Sigmoid colon (tissue), 7 donors: Measurements from ENCODE around the gene IL12RB1. TPM values are rescaled to one million over a fixed set of nuclear protein-coding genes. Genes with fewer than 3 reads are reported as not detected.
A peak's percentile ranks its signal among the peaks of the same experiment; 100 is the strongest.

ENCODE experiments used
- DNase-seq: peaks from one replicate; pipeline ENCODE4 v3.0.0-alpha.2; 2019
- H3K27ac ChIP-seq, 4 donors: fragments of 200-600 bp; sonication (generic); one replicate each; pipeline ENCODE4 v1.5.1; 2016 to 2019; ENCODE audit warnings: mild to moderate bottlenecking in 1 of 4
- H3K27me3 ChIP-seq, 3 donors: fragments of 200-600 bp; sonication (generic); one replicate each; pipeline ENCODE4 v1.5.1; 2019; ENCODE audit warnings: mild to moderate bottlenecking in 1 of 3
- H3K36me3 ChIP-seq, 4 donors: fragments of 200-600 bp; sonication (generic); one replicate each; pipeline ENCODE4 v1.5.1; 2016 to 2019
- H3K4me1 ChIP-seq, 4 donors: fragments of 200-600 bp; sonication (generic); one replicate each; pipeline ENCODE4 v1.5.1; 2017 to 2019
- H3K4me3 ChIP-seq, 4 donors: fragments of 200-600 bp; sonication (generic); one replicate each; pipeline ENCODE4 v1.5.1; 2017 to 2019; ENCODE audit warnings: mild to moderate bottlenecking in 2 of 4, moderate library complexity in 1 of 4
- H3K9me3 ChIP-seq, 4 donors: fragments of 200-600 bp in 3 of 4; sonication (generic) in 3 of 4; one replicate each; pipeline versions ENCODE4 v1.5.1 to v1.6.1; 2013 to 2019
- EP300 ChIP-seq, 4 donors: sonication (generic); formaldehyde crosslinking; IDR thresholded peaks; one replicate each; pipeline ENCODE4 v1.6.1; 2017; ENCODE audit warnings: antibody characterized with exemption in 4 of 4
- POLR2A ChIP-seq, 2 donors: fragments of 450-650 bp; IDR thresholded peaks; one replicate each; pipeline ENCODE4 v1.6.1; 2016; ENCODE audit warnings: antibody characterized with exemption in 2 of 2, mild to moderate bottlenecking in 2 of 2, moderate library complexity in 2 of 2
- POLR2AphosphoS5 ChIP-seq, 4 donors: sonication (generic); formaldehyde crosslinking; IDR thresholded peaks; one replicate each; pipeline ENCODE4 v1.6.1; 2017; ENCODE audit warnings: antibody characterized with exemption in 4 of 4
- WGBS, 2 donors: extraction: QIAGEN DNeasy Blood & Tissue Kit; methylation state at CpG; one replicate each; pipeline ENCODE4 v1.1.7; 2013; 5-methylcytosine and 5-hydroxymethylcytosine counted together
- intact Hi-C: fragments of 100-400 bp; cut with DNase I; formaldehyde crosslinking; loops from one replicate; pipeline ENCODE4 v1.15.1; 2023
- polyA plus RNA-seq, 3 donors: library from polyadenylated mRNA; stranded (reverse); fragments of 200-250 nt; gene quantifications; one replicate each; pipeline ENCODE4 v1.2.3, GENCODE V29; 2013
- total RNA-seq, 4 donors: library from RNA; depleted of rRNA; stranded (reverse); fragments of >200 nt; gene quantifications; one replicate each; pipeline ENCODE4 v1.1.0, GENCODE V29; 2016
- TF ChIP-seq, protein P1 (sequence below), 4 experiments: fragments of 450-650 bp in 3 of 4; fragments of 200-600 bp in 1 of 4; IDR thresholded peaks; one replicate each; pipeline ENCODE4 v1.5.1; 2016 to 2019; ENCODE audit warnings: antibody characterized with exemption in 4 of 4, mild to moderate bottlenecking in 3 of 4, moderate library complexity in 2 of 4
- donor health status: healthy with polysubstance abuse.
- donor health status: Bipolar disorder and iron deficiency.
- donor health status: healthy.

IL12RB1 gene
- total and polyA plus RNA-seq, 7 donors: 0.99 to 6.0 (median 2.0) TPM; not detected in 1

- Histone ChIP-seq H3K27ac (no peak within 1 kb of the TSS), H3K9me3 (no peaks in the 10 kb centered on the region), H3K4me1 (peaks cover 0 to 20% (median 16%) of the 10 kb centered on the region in 4 donors), H3K36me3 (no peaks in the 10 kb centered on the region), H3K27me3 (peaks cover 7 to 49% (median 43%) of the 10 kb centered on the region in 3 donors), H3K4me3 (peak within 1 kb of the TSS in 3 of 4 donors; percentile 24 to 45 (median 43))
- TF ChIP-seq POLR2AphosphoS5 (IDR thresholded peaks at IDR 0.05): no peak
- TF ChIP-seq, protein P1, sequence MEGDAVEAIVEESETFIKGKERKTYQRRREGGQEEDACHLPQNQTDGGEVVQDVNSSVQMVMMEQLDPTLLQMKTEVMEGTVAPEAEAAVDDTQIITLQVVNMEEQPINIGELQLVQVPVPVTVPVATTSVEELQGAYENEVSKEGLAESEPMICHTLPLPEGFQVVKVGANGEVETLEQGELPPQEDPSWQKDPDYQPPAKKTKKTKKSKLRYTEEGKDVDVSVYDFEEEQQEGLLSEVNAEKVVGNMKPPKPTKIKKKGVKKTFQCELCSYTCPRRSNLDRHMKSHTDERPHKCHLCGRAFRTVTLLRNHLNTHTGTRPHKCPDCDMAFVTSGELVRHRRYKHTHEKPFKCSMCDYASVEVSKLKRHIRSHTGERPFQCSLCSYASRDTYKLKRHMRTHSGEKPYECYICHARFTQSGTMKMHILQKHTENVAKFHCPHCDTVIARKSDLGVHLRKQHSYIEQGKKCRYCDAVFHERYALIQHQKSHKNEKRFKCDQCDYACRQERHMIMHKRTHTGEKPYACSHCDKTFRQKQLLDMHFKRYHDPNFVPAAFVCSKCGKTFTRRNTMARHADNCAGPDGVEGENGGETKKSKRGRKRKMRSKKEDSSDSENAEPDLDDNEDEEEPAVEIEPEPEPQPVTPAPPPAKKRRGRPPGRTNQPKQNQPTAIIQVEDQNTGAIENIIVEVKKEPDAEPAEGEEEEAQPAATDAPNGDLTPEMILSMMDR (IDR thresholded peaks at IDR 0.05): no peak
- DNase-seq: peak; percentile 80
- intact Hi-C loops: no loop called here
- 20 to 23% methylated on average over 54 of the region's 54 CpGs for WGBS, 2 donors
Observed at GRCh38 chr19:18097217-18097992, 10.7 kb upstream of the IL12RB1 start, which contains the start of gene MAST3. Gene MAST3, plus strand, starts transcription at chr19:18097778. Its CDS starts 15 bp downstream, at chr19:18097793.

DNA sequence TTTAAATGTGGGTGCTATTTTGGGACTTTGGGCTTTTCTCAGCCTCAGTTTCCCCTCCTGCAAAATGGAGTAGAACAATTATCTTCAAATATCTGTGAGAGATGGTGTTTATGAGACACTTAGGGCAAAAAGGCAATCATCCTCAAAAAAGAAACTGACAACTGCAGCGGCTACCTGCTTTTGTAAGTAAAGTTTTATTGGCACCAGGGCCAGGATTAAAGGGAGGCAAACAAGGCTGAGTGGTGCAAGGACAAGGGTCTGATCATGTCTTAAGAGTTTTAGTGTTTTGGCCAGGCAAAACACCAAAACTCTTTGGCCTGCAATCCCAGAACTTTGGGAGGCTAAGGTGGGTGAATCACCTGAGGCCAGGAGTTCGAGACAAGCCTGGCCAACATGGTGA is 9.5 kb upstream of the IL12RB1 start:
- no peak for DNase-seq
- TF ChIP-seq POLR2A (IDR thresholded peaks at IDR 0.05) (no peak), EP300 (IDR thresholded peaks at IDR 0.05) (no peak), POLR2AphosphoS5 (IDR thresholded peaks at IDR 0.05) (no peak)
- H3K9me3 ChIP-seq: no peaks in the 10 kb centered on the region
- H3K27me3 ChIP-seq: peaks cover 7 to 38% (median 38%) of the 10 kb centered on the region in 3 donors
- H3K36me3 ChIP-seq: no peaks in the 10 kb centered on the region
- no peak overlapping the region for H3K27ac ChIP-seq
- intact Hi-C loops: no loop called here
- no peak overlapping the region for H3K4me3 ChIP-seq
- peaks cover 0 to 20% (median 16%) of the 10 kb centered on the region in 4 donors for H3K4me1 ChIP-seq
- WGBS, 2 donors: 64 to 82% methylated on average over 2 of the region's 2 CpGs

- WGBS, 2 donors: 69 to 81% methylated on average over 6 of the region's 6 CpGs
- Histone ChIP-seq H3K9me3 (no peaks in the 10 kb centered on the region), H3K4me1 (peaks cover 0 to 11% (median 8%) of the 10 kb centered on the region in 4 donors), H3K4me3 (no peak overlapping the region), H3K27me3 (peaks cover 0 to 12% (median 11%) of the 10 kb centered on the region in 3 donors), H3K36me3 (no peaks in the 10 kb centered on the region), H3K27ac (no peak overlapping the region)
- DNase-seq: no peak
- TF ChIP-seq POLR2A (IDR thresholded peaks at IDR 0.05): no peak
- TF ChIP-seq EP300 (IDR thresholded peaks at IDR 0.05): no peak
- TF ChIP-seq POLR2AphosphoS5 (IDR thresholded peaks at IDR 0.05): no peak
- TF ChIP-seq, protein P1 (IDR thresholded peaks at IDR 0.05): no peak
- intact Hi-C loops: no loop called here
Observed at GRCh38 chr19:18093439-18094161, 6.9 kb upstream of the IL12RB1 start.

GRCh38 chr19:18091217-18091608 is 4.5 kb upstream of the IL12RB1 start:
- Histone ChIP-seq H3K9me3 (no peaks in the 10 kb centered on the region), H3K4me3 (no peak overlapping the region), H3K36me3 (no peaks in the 10 kb centered on the region), H3K27ac (peak overlapping the region in 1 of 4 donors; percentile 24), H3K27me3 (no peaks in the 10 kb centered on the region), H3K4me1 (no peaks in the 10 kb centered on the region)
- intact Hi-C loops: no loop called here
- no peak for TF ChIP-seq POLR2A (IDR thresholded peaks at IDR 0.05)
- peak in 1 of 4 donors; percentile 23 for TF ChIP-seq POLR2AphosphoS5 (IDR thresholded peaks at IDR 0.05)
- peak; percentile 78 for DNase-seq
- 37 to 62% methylated on average over 12 of the region's 12 CpGs for WGBS, 2 donors

DNA sequence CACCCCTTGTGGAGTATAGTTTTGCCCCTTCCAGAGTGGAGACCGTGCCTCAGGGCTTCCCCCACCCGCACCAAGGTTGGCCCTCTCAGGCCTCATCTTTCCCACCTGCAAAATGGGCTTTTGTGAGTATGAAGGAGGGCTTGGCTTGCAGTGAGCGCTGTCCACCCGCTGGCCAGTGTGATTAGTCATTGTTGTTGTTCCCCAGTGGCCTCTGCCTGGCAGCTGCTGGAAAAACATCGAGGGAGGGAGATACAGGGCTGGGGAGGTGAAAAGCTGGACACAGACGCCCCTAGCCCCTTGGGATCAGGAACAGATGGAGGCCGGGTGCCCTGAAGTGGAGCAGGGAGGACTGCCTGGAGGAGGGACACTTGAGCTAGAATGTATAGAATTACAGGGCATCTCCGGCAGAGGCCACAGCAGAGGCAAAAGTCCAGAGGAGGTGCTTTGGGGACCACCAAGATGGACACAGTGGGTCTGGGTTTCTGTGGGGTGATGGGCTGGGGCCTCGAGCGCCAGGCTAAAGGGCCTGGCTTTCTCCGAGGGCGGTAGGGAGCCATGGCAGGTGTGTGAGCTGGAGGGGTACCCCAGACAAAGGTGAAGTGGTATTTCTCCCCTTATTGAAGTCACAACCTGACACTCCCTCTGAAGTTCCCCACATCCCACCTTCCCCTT is 3.9 kb upstream of the IL12RB1 start:
- Histone ChIP-seq H3K4me3 (no peak overlapping the region), H3K9me3 (no peaks in the 10 kb centered on the region), H3K4me1 (no peaks in the 10 kb centered on the region), H3K36me3 (no peaks in the 10 kb centered on the region), H3K27ac (peak overlapping the region in 1 of 4 donors; percentile 24), H3K27me3 (no peaks in the 10 kb centered on the region)
- WGBS, 2 donors: 78 to 81% methylated on average over 12 of the region's 12 CpGs
- TF ChIP-seq POLR2AphosphoS5 (IDR thresholded peaks at IDR 0.05): no peak
- TF ChIP-seq, protein P1 (IDR thresholded peaks at IDR 0.05): no peak
- no peak for TF ChIP-seq POLR2A (IDR thresholded peaks at IDR 0.05)
- no peak for TF ChIP-seq EP300 (IDR thresholded peaks at IDR 0.05)
- intact Hi-C loops: no loop called here
- DNase-seq: no peak
